HG03442 (cell line): ENCODE data around the gene PDK1.

Source experiments
- ATAC-seq: cut with Tn5 transposase; IDR thresholded peaks from one replicate; pipeline ENCODE4 v1.9.1; 2021; ENCODE audit warnings: mild to moderate bottlenecking, moderate library complexity; ENCODE audit not compliant: unreplicated experiment

PDK1 gene

DNA sequence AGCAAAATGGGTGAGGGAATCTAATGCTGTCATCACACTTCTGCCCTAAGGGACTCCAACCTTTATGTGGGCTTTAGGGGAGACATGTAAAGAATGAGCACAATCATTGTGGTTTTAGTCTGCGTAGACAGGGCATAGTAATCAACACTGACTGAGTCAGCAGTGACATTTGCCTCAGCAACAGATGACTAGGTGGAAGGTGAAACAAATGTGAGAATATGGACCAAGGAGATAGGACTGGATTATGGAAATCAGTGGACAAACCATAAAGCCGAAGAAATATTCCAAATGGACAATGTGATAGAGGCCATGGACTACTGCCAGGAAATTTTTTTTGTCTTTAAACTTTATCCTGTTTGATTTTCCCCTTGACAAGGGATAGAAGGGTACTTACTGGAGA, 83.9 kb downstream of the PDK1 start:
- ATAC-seq, result no peak

DNA sequence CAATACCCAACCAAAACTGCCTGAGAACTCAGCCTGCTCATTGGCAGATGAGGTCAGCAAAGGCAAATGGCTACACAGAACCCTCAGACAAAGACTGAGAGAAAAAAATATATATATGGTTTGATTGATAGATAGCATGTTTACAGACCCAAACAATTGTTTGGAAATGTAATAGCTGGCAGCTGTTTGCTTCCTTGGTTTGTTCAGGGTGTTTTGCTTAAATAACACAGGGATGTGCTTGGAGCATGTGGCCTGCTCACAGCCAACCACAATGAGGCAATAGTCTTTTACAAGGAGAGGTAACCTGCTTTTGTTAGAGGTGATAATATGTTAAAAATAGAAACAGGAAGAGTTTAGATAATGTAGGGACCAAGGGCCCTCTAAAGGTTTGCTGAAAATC, 84.5 kb downstream of the PDK1 start:
- ATAC-seq, result no peak

DNA sequence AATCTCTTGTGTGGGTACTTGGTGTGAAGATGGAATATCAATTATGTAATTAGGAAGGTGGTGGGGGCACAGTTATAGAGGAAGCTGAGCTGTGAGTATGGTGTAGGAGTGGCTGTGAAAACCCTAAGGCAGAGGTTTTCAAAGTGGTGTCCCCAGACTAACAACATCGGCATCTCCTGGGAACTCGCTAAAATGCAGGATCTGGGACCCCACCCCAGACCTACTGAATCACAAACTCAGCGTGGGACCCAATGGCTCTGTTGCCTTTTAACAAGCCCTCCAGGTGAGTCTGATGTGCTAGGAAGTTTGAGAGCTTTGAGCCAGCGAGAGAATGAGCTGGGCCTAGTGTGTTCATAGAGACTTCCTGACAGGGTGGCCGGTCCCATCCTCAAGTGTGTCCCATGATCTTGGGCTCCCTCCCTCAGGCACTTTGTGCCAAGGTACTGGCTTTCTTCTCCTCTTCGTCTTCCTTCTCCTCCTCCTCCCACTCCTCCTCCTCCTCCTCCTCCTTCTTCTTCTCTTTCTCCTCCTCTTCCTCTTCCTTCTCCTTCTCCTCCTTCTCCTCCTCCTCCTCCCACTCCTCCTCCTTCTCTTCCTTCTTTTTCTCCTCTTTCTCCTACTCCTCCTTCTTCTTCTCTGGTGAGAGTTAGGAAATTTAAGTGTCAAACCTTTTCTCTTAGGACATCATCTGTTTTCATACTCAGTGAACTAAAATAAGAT, 86.6 kb downstream of the PDK1 start:
- ATAC-seq, result no peak

- ATAC-seq, result no peak
Observed at GRCh38 chr2:172643142-172643541, 87.3 kb downstream of the PDK1 start.

GRCh38 chr2:172647439-172647838, 91.5 kb downstream of the PDK1 start:
- no peak for ATAC-seq

DNA sequence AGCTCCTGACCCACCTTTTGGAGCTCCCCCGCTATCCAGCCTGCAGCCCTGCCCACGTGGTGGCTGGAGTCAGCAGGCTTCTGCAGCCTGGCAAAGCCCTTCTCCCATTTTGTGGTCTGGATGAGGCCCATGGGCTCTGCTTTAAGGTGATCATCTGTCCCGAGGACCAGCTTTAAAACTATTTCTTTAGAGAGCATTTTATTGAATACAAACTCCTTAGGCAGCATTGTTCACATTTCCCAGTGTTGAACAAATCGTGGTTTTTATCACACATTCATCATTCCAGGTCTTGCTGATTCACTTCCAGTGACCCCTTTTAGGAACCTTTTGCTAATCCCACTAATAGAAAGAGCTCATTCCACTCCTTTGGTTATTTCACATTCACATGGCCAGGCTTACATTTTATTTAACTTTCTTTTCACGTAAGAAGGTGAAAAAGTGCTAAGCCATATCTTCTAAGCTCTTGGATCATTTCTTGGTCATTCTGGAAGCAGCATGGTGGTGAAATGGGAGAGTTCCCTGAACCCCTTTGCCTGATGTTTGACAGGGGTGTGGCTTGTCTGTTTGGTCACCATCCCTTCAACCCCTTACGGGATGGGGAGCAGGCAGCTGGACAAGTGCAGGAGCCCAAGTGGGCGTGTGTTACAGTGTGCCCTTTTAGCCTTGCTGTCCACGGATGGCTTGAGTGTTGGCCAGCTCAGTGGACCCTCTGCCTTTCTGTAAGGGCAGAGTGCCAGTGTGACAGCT, 99.4 kb downstream of the PDK1 start:
- no peak for ATAC-seq

- no peak for ATAC-seq
Observed at GRCh38 chr2:172655838-172656573, 100.1 kb downstream of the PDK1 start.
